GM18498 (cell line): ENCODE data around the gene PEX10.
"Not testable (repeated sequence)": the region's sequence is repeated elsewhere in the genome, so short reads cannot be mapped to it uniquely, and the experiment has no call there.

Experiments used
- ATAC-seq: cut with Tn5 transposase; IDR thresholded peaks from one replicate; pipeline ENCODE4 v1.9.1; 2021; ENCODE audit warnings: mild to moderate bottlenecking, moderate library complexity; ENCODE audit not compliant: unreplicated experiment

The PEX10 gene

GRCh38 chr1:2443277-2444137, 31.1 kb upstream of the PEX10 start:
- ATAC-seq: no peak

DNA sequence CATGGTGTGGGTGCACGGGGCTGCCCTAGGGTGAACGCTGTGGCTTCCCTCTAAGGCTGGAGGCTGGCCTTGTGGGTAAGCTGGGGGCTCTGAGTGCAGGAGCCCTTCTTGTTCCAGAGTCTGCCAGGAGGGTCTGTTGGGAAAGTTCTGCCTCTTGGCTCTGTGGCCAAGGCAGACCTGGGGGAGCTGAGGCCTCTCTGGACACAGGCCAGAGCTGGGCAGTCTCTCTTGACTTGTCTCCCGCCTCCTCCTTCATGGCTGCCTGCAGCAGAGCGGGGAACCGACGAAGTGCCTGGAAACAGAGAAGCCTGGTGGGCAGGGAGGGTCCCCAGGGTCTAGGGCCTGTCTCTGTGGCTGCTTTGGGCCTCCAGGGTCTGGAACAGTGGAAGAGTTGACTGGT, 30.3 kb upstream of the PEX10 start:
- ATAC-seq: no peak

- no peak for ATAC-seq
Observed at GRCh38 chr1:2441746-2442145, 29.4 kb upstream of the PEX10 start.

DNA sequence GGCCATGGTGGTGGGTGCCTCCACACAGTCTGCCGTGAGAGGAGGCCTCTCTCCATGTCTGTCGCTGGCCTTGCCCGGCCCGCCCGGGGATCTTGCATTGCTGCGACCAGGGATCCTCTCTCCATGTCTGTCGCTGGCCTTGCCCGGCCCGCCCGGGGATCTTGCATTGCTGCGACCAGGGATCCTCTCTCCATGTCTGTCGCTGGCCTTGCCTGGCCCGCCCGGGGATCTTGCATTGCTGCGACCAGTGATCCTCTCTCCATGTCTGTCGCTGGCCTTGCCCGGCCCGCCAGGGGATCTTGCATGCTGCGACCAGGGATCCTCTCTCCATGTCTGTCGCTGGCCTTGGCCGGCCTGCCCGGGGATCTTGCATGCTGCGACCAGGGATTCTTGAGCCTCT, 28.0 kb upstream of the PEX10 start:
- not testable (repeated sequence) for ATAC-seq

DNA sequence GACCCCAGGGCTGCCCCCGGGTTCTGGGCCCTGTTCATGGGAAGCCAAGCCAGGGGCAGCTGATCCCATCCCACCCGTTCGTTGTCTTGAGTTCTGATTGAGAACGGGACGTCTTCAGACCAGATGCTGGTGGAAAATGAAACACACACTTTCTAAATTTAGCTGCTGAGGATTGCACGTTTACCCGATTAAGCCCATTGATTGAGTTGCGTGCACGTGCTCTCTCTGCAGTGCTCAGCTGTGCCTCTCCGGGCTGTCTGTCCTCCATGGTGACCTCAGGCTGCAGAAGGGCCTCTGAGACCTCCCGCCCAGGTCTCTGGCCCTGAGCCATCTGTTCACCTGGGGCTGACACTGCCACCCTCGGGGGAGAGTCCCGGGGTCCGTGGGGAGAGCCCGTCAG, 27.0 kb upstream of the PEX10 start:
- no peak for ATAC-seq

DNA sequence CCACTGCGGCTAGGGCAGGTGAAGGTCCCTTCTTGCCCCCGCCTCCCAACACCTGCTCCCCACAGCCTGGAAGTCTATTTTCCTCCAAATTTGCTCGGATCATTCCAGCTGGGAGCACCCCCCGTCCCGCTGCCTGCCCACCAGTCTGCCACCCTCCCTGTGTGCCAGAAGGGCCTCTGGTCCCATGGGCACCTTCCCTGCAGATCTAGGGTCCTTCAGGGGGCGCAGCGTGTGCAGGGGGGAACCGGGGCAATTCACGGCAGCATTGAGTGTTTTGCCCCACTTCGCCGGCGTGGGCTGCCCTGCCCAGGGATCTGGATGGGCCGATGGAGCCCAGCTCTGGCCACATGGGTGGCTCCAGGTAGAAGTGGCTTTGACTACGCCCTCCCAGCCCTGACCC, 26.3 kb upstream of the PEX10 start:
- no peak for ATAC-seq

DNA sequence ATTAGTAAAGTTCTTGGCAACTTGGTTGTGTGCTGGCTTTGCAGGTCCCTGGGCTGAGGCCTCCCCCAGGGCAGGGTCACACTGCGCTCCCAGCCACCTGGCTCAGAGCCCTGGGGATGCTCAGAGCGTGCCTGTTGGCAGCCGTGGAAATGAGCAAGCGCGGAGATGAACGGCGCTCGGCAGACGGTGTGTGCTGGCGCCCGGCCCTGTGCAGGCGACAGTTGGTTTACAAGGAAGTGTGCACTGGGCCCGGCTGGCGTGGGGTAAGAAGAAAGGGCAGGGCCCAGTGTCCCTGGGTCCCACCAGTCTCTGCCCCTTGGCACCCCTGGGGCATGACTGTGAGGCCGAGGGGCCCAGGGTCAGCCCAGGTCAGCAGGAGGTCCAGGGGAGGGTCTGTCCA, 25.7 kb upstream of the PEX10 start:
- ATAC-seq: no peak

- ATAC-seq: no peak
Observed at GRCh38 chr1:2437617-2438016, 25.3 kb upstream of the PEX10 start.

DNA sequence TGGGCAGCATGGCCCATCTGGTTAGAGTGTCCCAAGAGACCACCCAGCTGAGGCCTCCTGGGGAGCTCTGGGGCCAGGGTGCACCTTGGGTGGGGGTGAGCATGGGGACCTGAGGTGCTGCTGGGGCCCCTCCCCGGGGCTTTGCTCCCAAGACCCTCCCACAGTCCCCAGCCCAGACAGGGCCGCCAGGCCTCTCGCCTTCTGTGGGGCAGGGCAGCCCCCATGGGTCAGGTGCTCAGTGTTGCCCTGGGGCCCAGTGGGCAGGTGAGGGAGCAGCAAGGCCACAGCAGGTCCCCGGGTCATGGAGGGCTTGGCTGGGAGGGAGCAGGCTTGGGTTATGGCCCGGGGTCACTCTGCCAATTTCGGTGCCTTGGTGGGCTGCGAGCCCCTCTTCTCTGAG, 24.5 kb upstream of the PEX10 start:
- ATAC-seq: no peak

- ATAC-seq: no peak
Observed at GRCh38 chr1:2435746-2436355, 23.5 kb upstream of the PEX10 start.

GRCh38 chr1:2435091-2435490, 22.7 kb upstream of the PEX10 start:
- ATAC-seq: no peak

- no peak for ATAC-seq
Observed at GRCh38 chr1:2433936-2434655, 21.7 kb upstream of the PEX10 start.

- ATAC-seq: no peak
Observed at GRCh38 chr1:2433196-2433595, 20.8 kb upstream of the PEX10 start.

GRCh38 chr1:2432441-2432844, 20.1 kb upstream of the PEX10 start:
- no peak for ATAC-seq

- ATAC-seq: no peak
Observed at GRCh38 chr1:2431518-2431917, 19.2 kb upstream of the PEX10 start.

GRCh38 chr1:2431103-2431502, 18.7 kb upstream of the PEX10 start:
- no peak for ATAC-seq

DNA sequence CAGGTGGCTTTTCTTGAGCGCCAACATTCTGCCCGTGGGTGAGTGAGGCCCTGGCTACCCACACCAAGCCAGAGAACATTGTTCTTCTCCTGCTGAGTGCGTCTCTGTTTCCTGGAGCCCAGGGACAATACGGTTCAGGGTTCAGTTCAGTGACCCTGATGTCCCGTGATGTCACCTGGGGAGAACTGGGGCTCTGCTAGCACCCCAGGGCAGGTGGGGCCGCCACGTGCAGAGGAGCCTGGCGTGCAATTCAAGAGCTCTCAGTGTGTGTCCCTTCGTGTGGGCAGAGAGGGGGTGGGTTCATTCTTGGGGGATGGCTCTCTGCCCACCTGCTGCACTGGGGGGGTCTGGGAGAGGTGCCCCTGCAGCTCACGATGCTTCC, 18.2 kb upstream of the PEX10 start:
- ATAC-seq: no peak

- ATAC-seq: no peak
Observed at GRCh38 chr1:2429780-2430591, 17.6 kb upstream of the PEX10 start.

DNA sequence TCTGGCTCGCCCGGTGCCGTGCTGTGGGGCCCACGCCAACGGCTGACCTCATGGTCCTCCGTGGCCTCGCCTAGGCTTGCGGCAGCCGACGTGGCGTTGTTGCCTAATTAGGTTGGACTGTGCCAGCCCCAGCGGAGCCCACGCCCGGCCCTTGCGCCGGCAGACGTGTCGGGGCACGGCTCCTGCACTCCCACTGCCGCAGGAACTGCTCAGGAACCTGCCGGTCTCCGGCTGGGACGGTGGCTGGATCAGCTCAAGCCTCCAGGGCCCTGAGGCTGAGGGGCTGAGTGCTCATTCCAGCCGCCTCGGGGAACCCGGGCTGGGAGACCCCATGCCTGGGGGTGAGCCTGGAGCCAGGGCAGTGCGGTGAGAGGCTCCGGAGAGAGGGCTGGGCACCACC, 16.1 kb upstream of the PEX10 start:
- no peak for ATAC-seq

- ATAC-seq: no peak
Observed at GRCh38 chr1:2427976-2428375, 15.6 kb upstream of the PEX10 start.

DNA sequence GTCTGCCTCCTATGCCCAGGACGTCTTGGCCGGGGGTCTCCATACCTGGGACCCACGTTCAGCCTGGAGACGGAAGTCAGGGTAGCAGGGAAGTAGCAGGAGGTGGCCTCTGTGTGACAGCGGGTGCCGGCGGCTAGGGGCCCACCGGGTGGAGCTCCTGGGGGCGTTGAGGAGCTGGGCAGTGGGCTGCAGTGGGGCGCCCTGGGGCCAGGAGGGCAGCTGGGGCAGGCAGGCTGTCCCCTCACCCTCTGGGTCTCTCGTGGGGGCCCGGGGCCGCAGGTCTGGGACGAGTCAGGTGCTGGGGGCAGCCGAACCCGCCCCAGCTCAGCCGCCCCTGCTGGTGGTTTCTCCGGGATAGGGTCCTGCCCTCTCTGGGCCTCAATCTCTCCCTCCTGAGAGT, 14.7 kb upstream of the PEX10 start:
- ATAC-seq: no peak
